Measurements from ENCODE around the gene ABCD3.

ABCD3 gene

GRCh38 chr1:94522304-94522703 is 104.1 kb downstream of the ABCD3 start:
- no peak for DNase-seq (ENCODE audit: insufficient read length, low spot score)
- FAIRE-seq: no peak

- DNase-seq (ENCODE audit: insufficient read length, low spot score) (no peak), FAIRE-seq (no peak)
Measured at GRCh38 chr1:94524531-94524930, 106.3 kb downstream of the ABCD3 start.

GRCh38 chr1:94526152-94526980 is 108.2 kb downstream of the ABCD3 start:
- DNase-seq (ENCODE audit: insufficient read length, low spot score): no peak
- no peak for FAIRE-seq

GRCh38 chr1:94527447-94528031 is 109.3 kb downstream of the ABCD3 start:
- FAIRE-seq: no peak

GRCh38 chr1:94528299-94528698 is 110.1 kb downstream of the ABCD3 start:
- DNase-seq (ENCODE audit: insufficient read length, low spot score): no peak
- no peak for FAIRE-seq

More at GRCh38 chr1:94527447-94528031, 109.3 kb downstream of the ABCD3 start:
- DNase-seq (ENCODE audit: insufficient read length, low spot score): no peak

GRCh38 chr1:94528826-94529225 is 110.6 kb downstream of the ABCD3 start:
- FAIRE-seq: no peak
- DNase-seq (ENCODE audit: insufficient read length, low spot score): no peak

- DNase-seq (ENCODE audit: insufficient read length, low spot score): no peak
- FAIRE-seq: no peak
Measured at GRCh38 chr1:94529416-94529815, 111.2 kb downstream of the ABCD3 start.

- no peak for FAIRE-seq
Measured at GRCh38 chr1:94530373-94530878, 112.2 kb downstream of the ABCD3 start.

GRCh38 chr1:94531664-94532063 is 113.5 kb downstream of the ABCD3 start:
- no peak for FAIRE-seq
- DNase-seq (ENCODE audit: insufficient read length, low spot score): no peak

More at GRCh38 chr1:94530373-94530878, 112.2 kb downstream of the ABCD3 start:
- no peak for DNase-seq (ENCODE audit: insufficient read length, low spot score)

GRCh38 chr1:94532077-94532476 is 113.9 kb downstream of the ABCD3 start:
- DNase-seq (ENCODE audit: insufficient read length, low spot score) (no peak), FAIRE-seq (no peak)

- DNase-seq (ENCODE audit: insufficient read length, low spot score): no peak
- no peak for FAIRE-seq
Measured at GRCh38 chr1:94535095-94535494, 116.9 kb downstream of the ABCD3 start.

GRCh38 chr1:94535879-94536278 is 117.7 kb downstream of the ABCD3 start:
- FAIRE-seq (no peak), DNase-seq (ENCODE audit: insufficient read length, low spot score) (no peak)

- FAIRE-seq (no peak), DNase-seq (ENCODE audit: insufficient read length, low spot score) (no peak)
Measured at GRCh38 chr1:94537254-94537653, 119.1 kb downstream of the ABCD3 start.

- no peak for FAIRE-seq
- DNase-seq (ENCODE audit: insufficient read length, low spot score): no peak
Measured at GRCh38 chr1:94538243-94538827, 120.1 kb downstream of the ABCD3 start.

- DNase-seq (ENCODE audit: insufficient read length, low spot score) (no peak), FAIRE-seq (no peak)
Measured at GRCh38 chr1:94539496-94539895, 121.3 kb downstream of the ABCD3 start.

- DNase-seq (ENCODE audit: insufficient read length, low spot score): no peak
Measured at GRCh38 chr1:94540440-94541245, 122.5 kb downstream of the ABCD3 start.

GRCh38 chr1:94541246-94542087 is 123.3 kb downstream of the ABCD3 start, which contains the start of gene F3:
Gene F3 (minus strand): TSS chr1:94541759. CDS start chr1:94541636, 123 bp downstream.
- FAIRE-seq (no peak), DNase-seq (ENCODE audit: insufficient read length, low spot score) (no peak)

More at GRCh38 chr1:94540440-94541245, 122.5 kb downstream of the ABCD3 start:
- FAIRE-seq: no peak

- no peak for DNase-seq (ENCODE audit: insufficient read length, low spot score)
- no peak for FAIRE-seq
Measured at GRCh38 chr1:94542088-94542870, 124.1 kb downstream of the ABCD3 start.

- DNase-seq (ENCODE audit: insufficient read length, low spot score) (no peak), FAIRE-seq (no peak)
Measured at GRCh38 chr1:94543001-94543400, 124.8 kb downstream of the ABCD3 start.

Data from GM19239 (cell line).